ENCODE measurements around the gene SECTM1. TPM values are rescaled to one million over a fixed set of nuclear protein-coding genes. Genes with fewer than 3 reads are reported as not detected.

SECTM1 gene
- total RNA-seq, 1 donor from 2014 or later = not detected

- CTCF ChIA-PET = interaction anchor here (1.1 kb wide), 1 partner anchor 24 kb away, joined by 3 read pairs; no protein-coding TSS in a partner anchor
- DNase-seq (no peak), ATAC-seq (ENCODE audit: low read depth) (no peak)
- POLR2A ChIA-PET = interaction anchor here (1.0 kb wide), 1 partner anchor 32 kb away, joined by 5 read pairs; no protein-coding TSS in a partner anchor
- TF ChIP-seq CTCF (IDR thresholded peaks at IDR 0.05) = no peak
- Mint-ChIP-seq H3K27me3 (peaks cover 15% of the 10 kb centered on the region), H3K36me3 (ENCODE audit: low read depth) (no peaks in the 10 kb centered on the region), H3K4me1 (peaks cover 3% of the 10 kb centered on the region), H3K9me3 (no peaks in the 10 kb centered on the region), H3K4me3 (no peak overlapping the region), H3K27ac (peak overlapping the region; percentile 56)
- intact Hi-C loops (cut with micrococcal nuclease) = no loop called here
Observed at GRCh38 chr17:82324566-82325285, 8.8 kb downstream of the SECTM1 start.

- Mint-ChIP-seq H3K36me3 (ENCODE audit: low read depth) (no peaks in the 10 kb centered on the region), H3K4me1 (peaks cover 3% of the 10 kb centered on the region), H3K9me3 (no peaks in the 10 kb centered on the region), H3K4me3 (no peak overlapping the region), H3K27me3 (peaks cover 11% of the 10 kb centered on the region), H3K27ac (no peak overlapping the region)
- TF ChIP-seq CTCF (IDR thresholded peaks at IDR 0.05) = no peak
- DNase-seq = no peak
- POLR2A ChIA-PET = interaction anchor here (1.0 to 1.9 kb wide), 2 partner anchors 31 to 88 kb away, joined by 5 to 6 read pairs; no protein-coding TSS in a partner anchor
- no peak for ATAC-seq (ENCODE audit: low read depth)
- intact Hi-C loops (cut with micrococcal nuclease) = no loop called here
- CTCF ChIA-PET = interaction anchor here (1.1 to 4.3 kb wide), 2 partner anchors 23 kb away, joined by 3 to 58 read pairs; no protein-coding TSS in a partner anchor
Observed at GRCh38 chr17:82323514-82324234, 9.9 kb downstream of the SECTM1 start.

GRCh38 chr17:82322526-82323453 is 10.8 kb downstream of the SECTM1 start:
- Mint-ChIP-seq H3K27me3 (peaks cover 11% of the 10 kb centered on the region), H3K9me3 (no peaks in the 10 kb centered on the region), H3K27ac (no peak overlapping the region), H3K4me1 (peaks cover 3% of the 10 kb centered on the region), H3K36me3 (ENCODE audit: low read depth) (no peaks in the 10 kb centered on the region), H3K4me3 (no peak overlapping the region)
- ATAC-seq (ENCODE audit: low read depth) = no peak
- intact Hi-C loops (cut with micrococcal nuclease) = loop anchor here (1.0 kb wide), 1 partner anchor 78 kb away; no protein-coding TSS in a partner anchor
- DNase-seq = no peak
- ChIA-PET POLR2A (interaction anchor here (1.9 kb wide), 2 partner anchors 24 to 87 kb away, joined by 6 to 40 read pairs; no protein-coding TSS in a partner anchor), CTCF (interaction anchor here (0.8 to 4.3 kb wide), 3 partner anchors 22 to 117 kb away, joined by 4 to 58 read pairs (median 8); no protein-coding TSS in a partner anchor)
- TF ChIP-seq CTCF (IDR thresholded peaks at IDR 0.05) = no peak

GRCh38 chr17:82321947-82322466 is 11.6 kb downstream of the SECTM1 start:
- H3K27me3 Mint-ChIP-seq = peaks cover 6% of the 10 kb centered on the region
- TF ChIP-seq CTCF (IDR thresholded peaks at IDR 0.05) = no peak
- ChIA-PET POLR2A (interaction anchor here (1.3 to 1.9 kb wide), 4 partner anchors 19 to 86 kb away, joined by 4 to 40 read pairs (median 6); no protein-coding TSS in a partner anchor), CTCF (interaction anchor here (0.6 to 4.3 kb wide), 5 partner anchors 15 to 292 kb away, joined by 3 to 58 read pairs (median 5); no protein-coding TSS in a partner anchor)
- H3K4me3 Mint-ChIP-seq = peak overlapping the region; percentile 32
- ATAC-seq (ENCODE audit: low read depth) = no peak
- no peaks in the 10 kb centered on the region for H3K36me3 Mint-ChIP-seq (ENCODE audit: low read depth)
- intact Hi-C loops (cut with micrococcal nuclease) = loop anchor here (1.0 kb wide), 5 partner anchors 24 to 116 kb away; partner anchors contain the start of gene CSNK1D
- peaks cover 3% of the 10 kb centered on the region for H3K4me1 Mint-ChIP-seq
- H3K27ac Mint-ChIP-seq = no peak overlapping the region
- no peak for DNase-seq
- H3K9me3 Mint-ChIP-seq = no peaks in the 10 kb centered on the region

All from activated B cell treated with CpG ODN at 0.5 μM for 24 hours (primary cell).